NCI-H2227 (cell line): ENCODE measurements around the gene ANO9.
"Not testable (repeated sequence)": the region's sequence is repeated elsewhere in the genome, so short reads cannot be mapped to it uniquely, and the experiment has no call there.

ENCODE experiments used
- DNase-seq: peaks from one replicate; lab custom pipeline; 2025; ENCODE audit not compliant: unreplicated experiment; lab: John Stamatoyannopoulos, UW

The ANO9 gene

GRCh38 chr11:404551-405264 is 37.1 kb downstream of the ANO9 start:
- DNase-seq, result no peak

DNA sequence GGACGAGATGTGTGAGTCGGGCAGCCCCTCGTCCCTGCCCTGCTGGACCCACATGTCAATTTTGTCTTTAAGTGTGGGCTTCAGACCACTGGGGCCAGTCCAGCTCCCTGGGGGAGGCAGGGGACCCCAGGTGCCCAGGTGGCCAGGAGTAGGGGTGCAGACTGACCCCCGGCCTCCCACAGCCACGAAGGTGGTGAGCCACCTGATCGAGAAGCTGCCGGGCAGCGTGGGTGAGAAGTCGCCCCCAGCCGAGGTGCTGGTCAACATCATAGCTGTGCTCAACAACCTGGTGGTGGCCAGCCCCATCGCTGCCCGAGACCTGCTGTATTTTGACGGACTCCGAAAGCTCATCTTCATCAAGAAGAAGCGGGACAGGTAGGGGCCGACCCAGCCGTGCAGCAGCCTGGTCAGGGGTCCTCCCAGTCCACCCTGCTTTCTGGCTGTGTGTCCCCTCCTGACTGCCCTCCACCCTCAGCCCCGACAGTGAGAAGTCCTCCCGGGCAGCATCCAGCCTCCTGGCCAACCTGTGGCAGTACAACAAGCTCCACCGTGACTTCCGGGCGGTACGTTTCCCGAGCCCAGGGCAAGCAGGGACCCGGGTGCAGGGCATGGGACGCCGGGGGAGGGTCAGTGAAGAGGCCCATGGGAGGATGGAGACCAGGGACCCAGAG is 37.9 kb downstream of the ANO9 start:
- DNase-seq, result no peak

DNA sequence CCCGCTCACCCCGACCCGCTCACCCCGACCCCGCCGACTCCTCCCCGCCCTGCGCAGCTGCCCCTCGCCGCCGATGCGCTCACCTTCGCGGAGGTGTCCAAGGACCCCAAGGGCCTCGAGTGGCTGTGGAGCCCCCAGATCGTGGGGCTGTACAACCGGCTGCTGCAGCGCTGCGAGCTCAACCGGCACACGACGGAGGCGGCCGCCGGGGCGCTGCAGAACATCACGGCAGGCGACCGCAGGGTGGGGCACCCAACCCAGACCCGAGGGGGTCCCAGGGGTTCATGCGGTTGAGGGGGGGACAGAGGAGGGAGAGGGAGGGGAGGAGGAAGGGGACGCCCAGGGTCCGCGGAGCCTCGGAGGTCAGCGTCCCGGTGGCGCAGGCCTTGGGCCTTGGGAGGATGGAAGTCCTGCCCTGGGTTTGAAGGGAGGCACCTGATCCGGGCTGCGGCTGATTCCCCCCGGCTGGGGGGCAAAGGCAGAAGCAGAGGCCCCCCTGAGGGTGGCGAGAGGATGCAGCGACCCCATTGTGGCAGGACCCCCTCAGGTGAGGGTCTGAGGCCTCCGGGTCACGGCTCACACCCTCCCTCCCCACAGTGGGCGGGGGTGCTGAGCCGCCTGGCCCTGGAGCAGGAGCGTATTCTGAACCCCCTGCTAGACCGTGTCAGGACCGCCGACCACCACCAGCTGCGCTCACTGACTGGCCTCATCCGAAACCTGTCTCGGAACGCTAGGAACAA is 38.6 kb downstream of the ANO9 start:
- DNase-seq, result no peak

- DNase-seq, result not testable (repeated sequence)
These were observed 40.6 kb downstream of the ANO9 start for GRCh38 chr11:401196-401595.

DNA sequence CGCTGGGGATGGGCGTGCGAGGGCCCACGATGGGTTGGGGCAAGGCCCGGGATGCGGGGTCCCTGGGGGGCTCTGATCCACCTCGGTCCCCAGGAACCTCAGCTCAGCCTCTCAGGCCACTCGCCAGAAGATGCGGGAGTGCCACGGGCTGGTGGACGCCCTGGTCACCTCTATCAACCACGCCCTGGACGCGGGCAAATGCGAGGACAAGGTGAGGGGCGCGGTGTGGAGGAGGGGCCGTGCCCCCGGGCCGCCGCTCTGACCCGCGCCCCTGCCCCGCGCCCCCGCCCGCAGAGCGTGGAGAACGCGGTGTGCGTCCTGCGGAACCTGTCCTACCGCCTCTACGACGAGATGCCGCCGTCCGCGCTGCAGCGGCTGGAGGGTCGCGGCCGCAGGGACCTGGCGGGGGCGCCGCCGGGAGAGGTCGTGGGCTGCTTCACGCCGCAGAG is 41.5 kb downstream of the ANO9 start:
- DNase-seq, result no peak

- no peak for DNase-seq
These were observed 42.0 kb downstream of the ANO9 start for GRCh38 chr11:399731-400211.

DNA sequence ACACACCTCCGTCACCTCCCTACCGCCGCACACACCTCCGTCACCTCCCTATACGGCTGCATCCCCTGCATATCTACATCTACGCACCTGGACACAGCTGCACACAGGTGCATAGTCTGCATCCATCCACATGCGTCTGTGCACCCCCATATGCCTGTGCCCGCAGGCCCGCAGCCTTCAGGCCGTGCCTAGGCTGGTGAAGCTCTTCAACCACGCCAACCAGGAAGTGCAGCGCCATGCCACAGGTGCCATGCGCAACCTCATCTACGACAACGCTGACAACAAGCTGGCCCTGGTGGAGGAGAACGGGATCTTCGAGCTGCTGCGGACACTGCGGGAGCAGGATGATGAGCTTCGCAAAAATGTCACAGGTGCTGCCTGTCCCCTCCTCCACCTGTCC is 43.0 kb downstream of the ANO9 start:
- no peak for DNase-seq

GRCh38 chr11:396948-397548 is 44.8 kb downstream of the ANO9 start:
- peak; percentile 91 for DNase-seq

DNA sequence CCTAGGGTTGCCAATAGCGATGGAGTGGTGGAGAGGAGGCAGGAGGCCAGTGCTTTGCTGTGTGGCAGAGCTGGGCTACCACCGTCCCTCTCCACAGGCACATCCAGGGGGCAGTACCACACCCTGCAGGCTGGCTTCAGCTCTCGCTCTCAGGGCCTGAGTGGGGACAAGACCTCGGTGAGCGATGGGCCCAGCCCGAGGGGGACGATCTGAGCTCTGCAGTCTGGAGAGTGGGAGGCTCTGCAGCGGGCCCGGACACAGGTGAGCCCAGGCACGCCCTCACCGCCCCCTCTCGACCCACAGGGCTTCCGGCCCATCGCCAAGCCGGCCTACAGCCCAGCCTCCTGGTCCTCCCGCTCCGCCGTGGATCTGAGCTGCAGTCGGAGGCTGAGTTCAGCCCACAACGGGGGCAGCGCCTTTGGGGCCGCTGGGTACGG is 45.3 kb downstream of the ANO9 start:
- peak; percentile 75 for DNase-seq

DNA sequence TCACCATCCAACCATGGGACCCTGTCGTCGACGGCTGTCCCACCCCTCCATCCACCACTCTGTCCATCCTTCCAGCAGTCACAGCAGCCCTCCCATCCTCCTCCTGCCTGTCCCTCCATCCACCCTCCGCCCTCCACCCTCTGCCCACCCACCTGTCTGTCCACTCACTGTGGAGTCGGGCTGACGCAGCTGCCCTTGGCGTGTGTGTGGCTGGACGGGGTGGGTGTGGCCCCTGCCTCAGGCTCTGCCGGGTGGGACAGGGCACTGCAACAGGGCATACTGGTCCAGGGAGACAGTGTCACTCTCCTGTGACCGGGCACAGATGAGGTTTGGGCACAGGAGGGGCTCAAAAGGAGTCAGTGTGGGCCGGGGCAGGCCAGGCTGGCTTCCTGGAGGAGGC is 45.9 kb downstream of the ANO9 start:
- no peak for DNase-seq

DNA sequence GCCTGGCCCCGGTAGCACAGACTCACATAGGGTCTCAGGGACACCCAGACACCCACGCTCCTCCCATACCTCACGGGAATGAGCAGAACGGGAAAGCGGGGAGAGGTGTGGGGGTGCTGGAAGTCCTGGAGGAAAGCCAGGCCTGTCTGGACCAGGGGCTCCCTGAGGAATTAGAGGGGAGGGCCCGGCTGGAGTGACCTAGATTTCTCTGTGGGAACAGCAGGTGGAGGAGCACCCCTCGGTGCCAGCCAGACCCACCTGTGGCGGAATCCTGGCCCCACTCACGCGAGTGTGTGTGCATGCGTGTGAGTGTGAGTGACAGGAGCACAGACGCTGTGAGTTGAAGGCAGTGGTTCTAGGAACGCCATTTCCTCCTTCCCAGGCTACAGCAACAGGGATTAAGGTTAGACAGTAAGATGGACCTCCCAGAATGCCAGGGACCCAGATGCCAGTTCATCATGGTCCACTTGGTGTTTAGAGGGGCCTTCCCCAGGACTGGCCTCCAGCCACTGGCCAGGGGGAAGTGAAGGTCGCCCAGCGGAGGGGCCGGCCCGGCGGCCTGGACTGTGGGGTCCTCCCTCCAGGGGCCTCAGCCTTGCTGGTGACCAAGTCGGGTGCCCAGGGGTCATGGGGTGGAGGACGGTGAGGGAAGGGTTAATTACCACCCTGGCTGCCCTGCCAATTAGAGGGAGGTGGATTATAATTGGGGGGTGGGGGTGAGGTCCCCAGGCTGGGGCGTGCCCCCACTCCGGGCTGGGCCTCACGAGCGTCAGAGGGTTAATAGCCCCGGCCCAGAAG is 46.8 kb downstream of the ANO9 start:
- DNase-seq, result no peak

DNA sequence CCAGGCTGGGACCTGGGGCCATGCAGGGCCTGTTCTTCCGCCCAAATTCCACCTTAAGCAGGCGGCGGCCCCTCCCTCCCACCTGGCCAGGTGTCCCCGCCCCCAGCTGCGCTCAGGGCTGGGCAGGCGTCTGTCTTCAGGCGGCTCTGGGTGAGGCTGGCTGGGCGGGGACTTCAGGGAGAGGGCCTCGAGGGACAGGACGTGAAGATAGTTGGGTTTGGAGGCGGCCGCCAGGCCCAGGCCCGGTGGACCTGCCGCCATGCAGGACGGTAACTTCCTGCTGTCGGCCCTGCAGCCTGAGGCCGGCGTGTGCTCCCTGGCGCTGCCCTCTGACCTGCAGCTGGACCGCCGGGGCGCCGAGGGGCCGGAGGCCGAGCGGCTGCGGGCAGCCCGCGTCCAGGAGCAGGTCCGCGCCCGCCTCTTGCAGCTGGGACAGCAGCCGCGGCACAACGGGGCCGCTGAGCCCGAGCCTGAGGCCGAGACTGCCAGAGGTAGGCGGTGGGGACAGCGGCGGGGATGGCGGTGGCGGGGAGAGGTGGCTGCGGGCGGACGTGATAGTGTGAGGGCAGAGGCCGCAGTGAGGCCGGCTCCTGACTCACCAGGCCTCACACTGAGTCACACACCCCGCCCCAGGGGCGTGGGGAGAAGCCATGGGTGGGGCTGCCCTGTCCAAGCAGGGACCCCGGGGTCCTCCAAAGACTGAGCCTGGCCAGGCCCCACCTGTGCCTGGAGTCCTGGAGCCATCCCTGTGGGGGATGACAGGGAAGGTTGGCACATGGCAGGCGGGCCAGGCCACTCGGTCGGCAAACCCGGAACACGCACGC is 47.6 kb downstream of the ANO9 start, which contains the start of gene PKP3:
Gene PKP3 (plus strand): TSS at position 176 of the 824 bp plus-strand sequence. CDS start 84 bp downstream, at position 260.
- DNase-seq, result no peak

DNA sequence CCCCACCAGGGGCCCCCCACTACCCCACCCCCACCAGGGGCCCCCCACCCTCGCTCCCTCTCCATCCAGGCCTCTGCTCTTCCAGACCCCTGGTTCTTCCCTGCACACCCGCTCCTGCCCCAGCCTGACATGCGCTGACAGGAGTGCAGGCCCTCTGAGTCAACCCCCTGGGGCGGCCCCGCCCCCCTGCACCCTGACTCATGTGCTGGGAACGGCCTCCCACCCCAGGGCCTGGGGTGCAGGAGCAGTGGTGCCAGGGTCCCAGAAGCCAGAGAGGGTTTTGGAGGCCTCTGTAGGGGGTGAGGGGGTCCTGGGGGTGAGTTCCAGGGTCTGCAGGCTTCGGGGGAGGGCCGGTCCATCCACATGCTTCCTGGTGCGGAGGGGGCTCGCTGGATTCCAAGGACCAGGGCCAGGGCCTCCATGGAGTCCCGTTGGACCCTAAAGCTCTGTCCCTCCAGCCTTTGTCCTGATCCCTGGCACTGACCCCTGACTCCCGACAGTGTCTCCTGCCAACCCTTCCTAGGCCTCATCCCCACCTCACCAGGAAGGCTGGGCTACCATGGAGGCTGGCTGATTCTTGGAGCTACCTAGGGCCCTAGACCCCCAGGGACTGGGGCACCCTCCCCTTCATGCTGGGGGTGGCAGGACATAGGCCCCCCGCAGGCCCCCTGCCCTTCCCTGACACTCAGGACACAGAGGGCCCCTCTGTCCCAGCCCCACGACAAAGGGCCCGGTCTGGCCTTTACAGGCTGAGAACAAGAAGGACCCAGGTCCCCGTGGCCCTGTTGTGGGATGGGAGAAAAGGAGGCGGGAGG is 48.4 kb downstream of the ANO9 start:
- DNase-seq, result no peak

- no peak for DNase-seq
These were observed 49.6 kb downstream of the ANO9 start for GRCh38 chr11:392102-392777.

- no peak for DNase-seq
These were observed 50.4 kb downstream of the ANO9 start for GRCh38 chr11:391117-392017.

GRCh38 chr11:390175-390574 is 51.6 kb downstream of the ANO9 start:
- no peak for DNase-seq

DNA sequence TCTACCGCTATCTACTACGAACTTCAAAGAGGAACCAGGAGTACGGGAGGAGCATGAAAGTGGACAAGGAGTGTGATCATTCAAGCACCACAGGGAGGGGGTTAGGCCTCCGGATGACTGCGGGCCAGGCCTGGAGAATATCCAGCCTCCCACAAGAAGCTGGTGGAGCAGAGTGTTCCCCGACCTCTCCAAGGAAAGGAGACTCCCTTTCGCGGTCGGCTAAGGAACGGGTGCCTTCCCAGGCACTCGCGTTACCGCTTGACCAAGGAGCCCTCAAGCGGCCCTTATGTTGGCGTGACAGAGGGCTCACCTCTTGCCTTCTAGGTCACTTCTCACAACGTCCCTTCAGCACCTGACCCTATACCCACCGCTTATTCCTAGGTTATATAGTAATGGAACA is 52.4 kb downstream of the ANO9 start:
- DNase-seq, result not testable (repeated sequence)
